Aorta (tissue), 5 donors: Measurements from ENCODE around the gene TAS2R40. TPM values are rescaled to one million over a fixed set of nuclear protein-coding genes. Genes with fewer than 3 reads are reported as not detected.

ENCODE experiments used
- ATAC-seq: fragments of 200-7000 bp; cut with Tn5 transposase; one replicate; pipeline ENCODE4 v1.9.1; 2022; ENCODE audit warnings: moderate library complexity; ENCODE audit not compliant: low FRiP score
- DNase-seq, 2 donors: peaks; one replicate each; pipeline ENCODE4 v3.0.0-alpha.2; 2020
- H3K27ac ChIP-seq, 2 donors: one replicate each; pipeline ENCODE4 v1.5.1; 2013; ENCODE audit warnings: low read length in 2 of 2, mild to moderate bottlenecking in 2 of 2, moderate library complexity in 2 of 2, control low read depth in 1 of 2, inconsistent platforms in 1 of 2, low read depth in 1 of 2
- H3K27me3 ChIP-seq, 2 donors: one replicate each; pipeline ENCODE4 v1.6.1; 2013; ENCODE audit warnings: control low read depth in 1 of 2, low read length in 1 of 2, mild to moderate bottlenecking in 1 of 2, moderate library complexity in 1 of 2; ENCODE audit not compliant: insufficient read depth in 2 of 2, control insufficient read depth in 1 of 2
- H3K36me3 ChIP-seq, 2 donors: one replicate each; pipeline ENCODE4 v1.6.1; 2013; ENCODE audit warnings: control low read depth in 1 of 2, low read length in 1 of 2, mild to moderate bottlenecking in 1 of 2; ENCODE audit not compliant: insufficient read depth in 2 of 2, control insufficient read depth in 1 of 2
- H3K4me1 ChIP-seq, 2 donors: one replicate each; pipeline ENCODE4 v1.6.1; 2013; ENCODE audit warnings: low read length in 2 of 2, control low read depth in 1 of 2, mild to moderate bottlenecking in 1 of 2, moderate library complexity in 1 of 2; ENCODE audit not compliant: insufficient read depth in 2 of 2, control insufficient read depth in 1 of 2
- H3K4me3 ChIP-seq, 2 donors: one replicate each; pipeline ENCODE4 v1.5.1; 2013; ENCODE audit warnings: low read length in 2 of 2, control low read depth in 1 of 2, mild to moderate bottlenecking in 1 of 2
- H3K9me3 ChIP-seq: one replicate; pipeline ENCODE4 v1.6.1; 2013; ENCODE audit warnings: mild to moderate bottlenecking, low read length; ENCODE audit not compliant: control insufficient read depth
- WGBS, 2 donors: extraction: QIAGEN DNeasy Blood & Tissue Kit; methylation state at CpG; one replicate each; pipeline ENCODE4 v1.1.7; 2013; 5-methylcytosine and 5-hydroxymethylcytosine counted together
- intact Hi-C, 2 donors: fragments of 100-400 bp; cut with DNase I; formaldehyde crosslinking; loops; one replicate each; pipeline versions ENCODE4 v1.14.2 to v1.15.0; 2022
- polyA plus RNA-seq, 2 donors: library from polyadenylated mRNA; stranded (reverse); fragments of 200-250 nt; gene quantifications; one replicate each; pipeline ENCODE4 v1.2.3, GENCODE V29; 2013
- total RNA-seq, 2 donors: library from RNA; stranded (reverse); fragmentation: NEBNext Ultra II Directional; extraction: Animal tissue kit (Norgen Biotek cat#: 25700); gene quantifications; one replicate each; pipeline ENCODE4 v1.2.1, GENCODE V29; 2021
- donor health status: healthy with polysubstance abuse.
- donor health status: Bipolar disorder and iron deficiency.
- donor health status: DM: no; HTN: no; CAD: no.
- donor health status: DM: no; HTN: no; CAD: no.
- donor health status: DM: yes; HTN: yes; CAD: no.

Gene TAS2R40
- total and polyA plus RNA-seq, 4 donors: not detected

- WGBS, 2 donors: 13 to 14% methylated on average over 9 of the region's 9 CpGs
- DNase-seq (peak in 1 of 2 donors; percentile 70), ATAC-seq (peak; percentile 92)
- Histone ChIP-seq H3K27me3 (no peaks in the 10 kb centered on the region), H3K27ac (no peak overlapping the region), H3K9me3 (no peaks in the 10 kb centered on the region), H3K36me3 (no peaks in the 10 kb centered on the region), H3K4me3 (no peak overlapping the region), H3K4me1 (no peaks in the 10 kb centered on the region)
- intact Hi-C loops: loop anchor here (2.0 to 10.0 kb wide), 4 partner anchors 62 to 264 kb away; no protein-coding TSS in a partner anchor
These were observed 18.7 kb downstream of the TAS2R40 start for GRCh38 chr7:143240291-143241168.

GRCh38 chr7:143242306-143242705, 20.5 kb downstream of the TAS2R40 start:
- intact Hi-C loops: loop anchor here (2.0 to 10.0 kb wide), 3 partner anchors 60 to 262 kb away; no protein-coding TSS in a partner anchor
- ATAC-seq: no peak
- H3K36me3 ChIP-seq: no peaks in the 10 kb centered on the region

DNA sequence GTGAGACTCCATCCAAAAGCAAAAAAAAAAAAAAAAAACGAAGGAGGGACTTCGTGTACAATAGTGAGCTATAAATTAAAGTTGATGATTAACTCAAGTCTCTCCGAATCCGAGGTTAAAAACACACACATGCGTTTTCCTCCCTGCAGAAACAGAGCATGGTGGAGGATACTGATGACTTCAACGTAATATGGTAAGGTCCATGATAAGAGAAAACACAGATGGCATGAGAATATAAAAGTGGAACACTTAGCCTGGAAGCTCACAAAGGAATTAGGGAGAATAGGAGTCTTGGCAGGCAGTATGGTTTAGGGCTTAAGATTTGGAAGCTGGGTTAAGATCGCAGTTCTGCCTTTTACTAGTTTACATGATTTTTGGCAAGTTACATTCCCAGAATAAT, 21.3 kb downstream of the TAS2R40 start:
- H3K4me3 ChIP-seq: no peak overlapping the region
- no peaks in the 10 kb centered on the region for H3K27me3 ChIP-seq
- no peaks in the 10 kb centered on the region for H3K4me1 ChIP-seq
- no peak overlapping the region for H3K27ac ChIP-seq
- H3K9me3 ChIP-seq: no peaks in the 10 kb centered on the region
- H3K36me3 ChIP-seq: no peaks in the 10 kb centered on the region
- WGBS, 2 donors: 74 to 82% methylated on average over 6 to 7 of the region's 7 CpGs
- ATAC-seq (no peak), DNase-seq (no peak)
- intact Hi-C loops: loop anchor here (2.0 to 10.0 kb wide), 3 partner anchors 59 to 262 kb away; no protein-coding TSS in a partner anchor

More at GRCh38 chr7:143242306-143242705, 20.5 kb downstream of the TAS2R40 start:
- 89% methylated on average over 11 of the region's 11 CpGs for WGBS, 2 donors
- DNase-seq: no peak
- Histone ChIP-seq H3K27ac (no peak overlapping the region), H3K27me3 (no peaks in the 10 kb centered on the region), H3K4me3 (no peak overlapping the region), H3K4me1 (no peaks in the 10 kb centered on the region), H3K9me3 (no peaks in the 10 kb centered on the region)

- Histone ChIP-seq H3K36me3 (no peaks in the 10 kb centered on the region), H3K27ac (no peak overlapping the region), H3K9me3 (no peaks in the 10 kb centered on the region), H3K4me3 (no peak overlapping the region), H3K27me3 (no peaks in the 10 kb centered on the region), H3K4me1 (no peaks in the 10 kb centered on the region)
- DNase-seq: no peak
- ATAC-seq: no peak
- WGBS, 2 donors: 81 to 83% methylated on average over 3 of the region's 3 CpGs
- intact Hi-C loops: loop anchor here (2.0 to 10.0 kb wide), 3 partner anchors 59 to 261 kb away; no protein-coding TSS in a partner anchor
These were observed 21.8 kb downstream of the TAS2R40 start for GRCh38 chr7:143243614-143244013.

DNA sequence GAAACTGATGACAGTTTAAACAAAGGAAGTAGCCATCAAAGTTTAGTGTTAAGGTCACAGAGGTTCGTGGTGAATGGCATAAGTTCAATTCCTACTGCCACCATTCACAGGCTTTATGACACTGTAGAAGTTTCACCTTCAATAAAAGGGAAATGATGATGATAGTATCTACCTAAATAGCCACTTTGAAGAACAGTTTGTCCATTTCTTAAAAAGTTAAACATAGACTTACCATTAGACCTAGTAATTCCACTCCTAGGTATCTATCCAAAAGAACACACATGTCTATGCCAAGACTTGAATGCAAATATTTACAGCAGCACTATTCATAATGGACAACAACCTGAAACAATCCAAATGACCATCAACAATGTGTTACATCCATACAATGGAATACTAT, 22.5 kb downstream of the TAS2R40 start:
- intact Hi-C loops: loop anchor here (5.0 to 10.0 kb wide), 2 partner anchors 58 to 260 kb away; no protein-coding TSS in a partner anchor
- Histone ChIP-seq H3K27ac (no peak overlapping the region), H3K4me3 (no peak overlapping the region), H3K36me3 (no peaks in the 10 kb centered on the region), H3K9me3 (peaks cover 5% of the 10 kb centered on the region), H3K27me3 (no peaks in the 10 kb centered on the region), H3K4me1 (no peaks in the 10 kb centered on the region)
- DNase-seq (no peak), ATAC-seq (no peak)
- WGBS, 2 donors: 78 to 82% methylated on average over 1 of the region's 1 CpG

DNA sequence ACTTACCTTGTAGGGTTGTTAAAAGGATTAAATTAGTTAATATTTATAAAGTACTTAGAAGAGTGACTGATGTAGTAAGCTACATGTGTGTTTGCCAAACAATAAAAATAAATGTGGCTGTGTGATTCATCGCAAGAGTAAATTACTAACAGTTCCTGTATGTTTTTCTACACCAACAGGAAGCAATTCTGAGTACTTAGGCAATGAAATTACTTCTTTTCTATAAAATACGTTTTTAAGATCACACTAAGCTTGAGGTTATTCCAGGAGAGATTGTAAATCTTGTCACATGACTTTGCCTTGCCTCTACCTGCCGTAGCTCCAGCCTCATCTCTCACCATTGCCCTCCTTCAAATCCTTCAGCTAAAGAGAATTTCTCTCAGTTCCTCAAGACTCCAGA, 23.3 kb downstream of the TAS2R40 start:
- Histone ChIP-seq H3K9me3 (peaks cover 7% of the 10 kb centered on the region), H3K4me1 (no peaks in the 10 kb centered on the region), H3K27ac (no peak overlapping the region), H3K36me3 (no peaks in the 10 kb centered on the region), H3K27me3 (no peaks in the 10 kb centered on the region), H3K4me3 (no peak overlapping the region)
- intact Hi-C loops: loop anchor here in 1 of 2 donors (10.0 kb wide), 1 partner anchor 260 kb away; no protein-coding TSS in a partner anchor
- 59 to 67% methylated on average over 3 of the region's 3 CpGs for WGBS, 2 donors
- no peak for ATAC-seq
- DNase-seq: no peak

DNA sequence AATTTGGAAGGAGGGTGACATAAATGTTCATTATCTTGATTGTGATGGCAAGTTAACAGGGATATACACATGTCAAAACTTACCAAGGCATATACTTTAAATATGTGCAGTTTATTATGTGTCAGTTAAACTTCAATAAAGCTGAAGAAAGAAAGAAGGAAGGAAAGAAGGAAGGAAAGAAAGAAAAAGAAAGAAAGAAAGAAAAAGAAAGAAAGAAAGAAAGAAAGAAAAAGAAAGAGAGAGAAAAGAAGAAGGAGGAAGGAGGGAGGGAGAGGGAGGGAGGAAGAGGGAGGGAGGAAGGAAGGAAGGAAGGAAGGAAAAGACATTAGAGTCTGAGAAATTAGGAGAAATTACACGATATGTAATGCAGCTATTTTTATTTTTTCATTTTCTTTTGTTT, 25.5 kb downstream of the TAS2R40 start:
- H3K9me3 ChIP-seq: peaks cover 7% of the 10 kb centered on the region
- no peak overlapping the region for H3K27ac ChIP-seq
- intact Hi-C loops: loop anchor here in 1 of 2 donors (10.0 kb wide), 1 partner anchor 257 kb away; no protein-coding TSS in a partner anchor
- no peak overlapping the region for H3K4me3 ChIP-seq
- no peaks in the 10 kb centered on the region for H3K36me3 ChIP-seq
- H3K4me1 ChIP-seq: no peaks in the 10 kb centered on the region
- no peaks in the 10 kb centered on the region for H3K27me3 ChIP-seq
- 38 to 77% methylated on average over 1 of the region's 1 CpG for WGBS, 2 donors
- ATAC-seq: no peak
- no peak for DNase-seq

DNA sequence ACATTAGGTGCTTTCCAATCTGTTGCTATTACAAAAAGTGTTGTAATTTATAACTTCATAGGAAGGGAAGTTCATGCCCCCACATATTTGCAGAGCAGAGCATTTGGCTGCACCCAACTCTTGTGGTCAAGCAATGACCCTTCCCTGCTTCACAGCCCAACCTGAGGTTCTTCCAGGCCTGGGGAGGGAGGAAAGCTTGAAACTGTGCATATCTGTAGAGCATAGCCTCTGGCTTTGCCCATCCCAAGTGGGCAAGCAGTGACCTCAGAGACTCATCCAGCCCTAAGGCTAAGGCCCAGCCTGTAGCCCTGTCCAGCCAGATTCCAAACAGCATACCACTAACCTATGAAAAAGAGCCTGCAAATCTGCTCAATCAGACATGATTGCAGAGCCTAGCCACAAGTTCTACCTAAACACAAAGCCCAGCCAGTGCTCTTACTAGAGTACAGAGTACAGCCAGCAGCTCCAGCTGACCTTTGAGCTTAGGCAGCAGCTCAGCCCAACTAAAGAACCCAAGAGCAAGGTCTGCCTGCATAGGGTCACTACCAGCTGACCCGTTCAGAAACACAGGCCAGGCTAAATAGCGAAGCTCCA, 27.0 kb downstream of the TAS2R40 start:
- H3K27ac ChIP-seq: no peak overlapping the region
- H3K4me3 ChIP-seq: no peak overlapping the region
- H3K36me3 ChIP-seq: no peaks in the 10 kb centered on the region
- H3K27me3 ChIP-seq: no peaks in the 10 kb centered on the region
- WGBS, 2 donors: 83 to 84% methylated on average over 2 of the region's 2 CpGs
- no peaks in the 10 kb centered on the region for H3K4me1 ChIP-seq
- no peak for ATAC-seq
- DNase-seq: no peak
- peaks cover 7% of the 10 kb centered on the region for H3K9me3 ChIP-seq
- intact Hi-C loops: loop anchor here in 1 of 2 donors (10.0 kb wide), 1 partner anchor 256 kb away; no protein-coding TSS in a partner anchor
